SK-N-SH treated with all-trans-retinoic acid at 6 μM for 48 hours (cell line): ENCODE measurements around the gene SCYL1.

ENCODE experiments used
- ESRRG ChIP-seq: fragments of 250-450 bp; sonication (Bioruptor Pico); IDR thresholded peaks from 2 replicates; pipeline ENCODE4 v1.6.1; 2021; ENCODE audit warnings: mild to moderate bottlenecking
- TCF4 ChIP-seq: fragments of 250-450 bp; sonication (Bioruptor Pico); IDR thresholded peaks from 2 replicates; pipeline ENCODE4 v1.8.0; 2021; ENCODE audit warnings: mild to moderate bottlenecking, moderate library complexity, borderline replicate concordance
- ZFP3 ChIP-seq: fragments of 250-450 bp; sonication (Bioruptor Pico); IDR thresholded peaks from 2 replicates; pipeline ENCODE4 v1.5.0; 2020; ENCODE audit warnings: mild to moderate bottlenecking, moderate library complexity
- ZFP30 ChIP-seq: fragments of 450-650 bp; formaldehyde crosslinking; IDR thresholded peaks from 2 replicates; pipeline ENCODE4 v1.5.0; 2022; ENCODE audit warnings: mild to moderate bottlenecking, moderate library complexity
- TF ChIP-seq, protein P1 (sequence below): fragments of 250-450 bp; sonication (Bioruptor Pico); IDR thresholded peaks from 2 replicates; pipeline ENCODE4 v1.8.0; 2020; ENCODE audit warnings: mild to moderate bottlenecking, moderate library complexity, borderline replicate concordance

DNA sequence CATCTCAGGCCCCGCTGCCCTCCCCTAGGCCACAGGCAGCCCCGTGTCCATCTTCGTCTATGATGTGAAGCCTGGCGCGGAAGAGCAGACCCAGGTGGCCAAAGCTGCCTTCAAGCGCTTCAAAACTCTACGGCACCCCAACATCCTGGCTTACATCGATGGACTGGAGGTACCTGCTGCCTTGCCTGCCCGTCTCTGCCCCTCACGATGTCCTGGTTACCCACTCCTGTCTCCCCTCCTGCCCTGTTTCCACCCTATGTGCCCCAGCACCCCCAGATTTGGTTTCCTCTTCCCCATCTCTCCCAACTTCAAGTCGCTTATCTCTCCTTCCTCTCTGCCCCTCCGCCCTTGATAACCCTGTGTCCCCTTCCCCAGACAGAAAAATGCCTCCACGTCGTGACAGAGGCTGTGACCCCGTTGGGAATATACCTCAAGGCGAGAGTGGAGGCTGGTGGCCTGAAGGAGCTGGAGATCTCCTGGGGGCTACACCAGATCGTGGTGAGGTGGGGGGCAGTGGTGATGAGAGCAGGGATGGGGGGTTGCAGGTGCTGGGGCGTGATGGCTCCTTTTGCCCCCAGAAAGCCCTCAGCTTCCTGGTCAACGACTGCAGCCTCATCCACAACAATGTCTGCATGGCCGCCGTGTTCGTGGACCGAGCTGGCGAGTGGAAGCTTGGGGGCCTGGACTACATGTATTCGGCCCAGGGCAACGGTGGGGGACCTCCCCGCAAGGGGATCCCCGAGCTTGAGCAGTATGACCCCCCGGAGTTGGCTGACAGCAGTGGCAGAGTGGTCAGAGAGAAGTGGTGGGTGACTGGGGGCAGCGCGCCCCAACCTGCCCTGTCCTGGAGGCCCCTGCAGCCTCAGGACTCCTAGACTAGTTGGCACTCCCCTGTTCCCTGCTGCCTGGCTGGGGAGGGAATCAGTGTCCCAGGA, 930 bp downstream of the SCYL1 start:
- TF ChIP-seq TCF4 (CRISPR knock-in tag): no peak
- TF ChIP-seq ZFP30: no peak
- TF ChIP-seq ESRRG: no peak
- TF ChIP-seq, protein P1, sequence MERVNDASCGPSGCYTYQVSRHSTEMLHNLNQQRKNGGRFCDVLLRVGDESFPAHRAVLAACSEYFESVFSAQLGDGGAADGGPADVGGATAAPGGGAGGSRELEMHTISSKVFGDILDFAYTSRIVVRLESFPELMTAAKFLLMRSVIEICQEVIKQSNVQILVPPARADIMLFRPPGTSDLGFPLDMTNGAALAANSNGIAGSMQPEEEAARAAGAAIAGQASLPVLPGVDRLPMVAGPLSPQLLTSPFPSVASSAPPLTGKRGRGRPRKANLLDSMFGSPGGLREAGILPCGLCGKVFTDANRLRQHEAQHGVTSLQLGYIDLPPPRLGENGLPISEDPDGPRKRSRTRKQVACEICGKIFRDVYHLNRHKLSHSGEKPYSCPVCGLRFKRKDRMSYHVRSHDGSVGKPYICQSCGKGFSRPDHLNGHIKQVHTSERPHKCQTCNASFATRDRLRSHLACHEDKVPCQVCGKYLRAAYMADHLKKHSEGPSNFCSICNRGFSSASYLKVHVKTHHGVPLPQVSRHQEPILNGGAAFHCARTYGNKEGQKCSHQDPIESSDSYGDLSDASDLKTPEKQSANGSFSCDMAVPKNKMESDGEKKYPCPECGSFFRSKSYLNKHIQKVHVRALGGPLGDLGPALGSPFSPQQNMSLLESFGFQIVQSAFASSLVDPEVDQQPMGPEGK (CRISPR knock-in tag): no peak
- TF ChIP-seq ZFP3: no peak
